Mononuclear cell (primary cell): ENCODE data around the gene CCDC86. TPM values are rescaled to one million over a fixed set of nuclear protein-coding genes. Genes with fewer than 3 reads are reported as not detected.

Source experiments
- H3K27me3 ChIP-seq: 2 replicates; pipeline ENCODE4 v1.6.0; 2011; ENCODE audit warnings: low read length, control low read depth; ENCODE audit not compliant: insufficient read depth
- H3K4me1 ChIP-seq: 2 replicates; pipeline ENCODE4 v1.5.1; 2011; ENCODE audit warnings: mild to moderate bottlenecking, low read length, control low read depth; ENCODE audit not compliant: insufficient read depth
- H3K4me3 ChIP-seq: 2 replicates; pipeline ENCODE4 v1.5.1; 2011; ENCODE audit warnings: mild to moderate bottlenecking, low read length, moderate library complexity
- H3K9me3 ChIP-seq: 2 replicates; pipeline ENCODE4 v1.5.1; 2011; ENCODE audit warnings: low read depth, mild to moderate bottlenecking, control low read depth, low read length
- total RNA-seq: library from RNA; depleted of rRNA; stranded (reverse); fragments of >200 nt; gene quantifications from one replicate; pipeline ENCODE4 v1.2.3, GENCODE V29; 2012

Gene CCDC86
- total RNA-seq, 1 donor = 3.8 TPM

GRCh38 chr11:60844045-60844869 lies 2.3 kb downstream of the CCDC86 start:
- no peaks in the 10 kb centered on the region for H3K9me3 ChIP-seq
- peaks cover 38% of the 10 kb centered on the region for H3K4me1 ChIP-seq
- no peaks in the 10 kb centered on the region for H3K27me3 ChIP-seq
- no peak overlapping the region for H3K4me3 ChIP-seq

DNA sequence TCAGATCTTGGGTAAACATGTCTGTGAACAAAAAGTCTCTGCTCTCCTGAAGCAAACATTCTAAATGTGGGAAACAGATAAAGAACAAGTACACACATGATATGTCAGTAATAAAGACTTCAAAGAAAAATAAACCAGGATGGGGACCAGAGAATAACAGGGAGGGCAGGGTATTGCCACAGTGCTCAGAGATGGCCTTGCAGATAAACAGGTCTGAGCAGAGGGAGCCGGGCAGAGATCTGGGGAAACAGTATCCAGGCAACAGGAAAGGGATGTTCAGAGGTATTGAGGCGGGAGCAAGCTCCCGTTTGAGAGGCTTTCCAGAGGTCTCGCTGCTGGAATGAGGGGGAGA lies 2.9 kb downstream of the CCDC86 start:
- H3K4me3 ChIP-seq = no peak overlapping the region

DNA sequence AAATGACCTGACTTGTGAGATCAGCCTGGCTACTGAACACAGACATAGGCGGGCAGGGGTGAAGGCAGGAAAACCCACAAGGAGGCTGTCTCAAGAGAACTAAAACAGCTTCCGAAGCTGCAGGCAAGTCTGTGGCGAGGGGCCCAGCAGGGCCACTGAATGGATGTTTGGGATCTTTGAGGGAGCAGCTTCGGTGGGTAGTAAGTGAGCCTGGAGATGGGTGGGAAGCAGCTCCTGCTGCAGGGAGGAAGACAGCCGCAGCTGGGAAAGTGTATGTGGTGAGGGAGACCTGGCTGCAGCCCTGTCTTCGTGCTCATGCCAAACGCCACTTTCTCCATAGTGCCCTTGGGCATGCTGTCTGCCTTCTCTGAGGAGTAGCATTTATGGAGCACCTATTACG lies 3.4 kb downstream of the CCDC86 start:
- no peaks in the 10 kb centered on the region for H3K27me3 ChIP-seq
- H3K4me1 ChIP-seq = peaks cover 38% of the 10 kb centered on the region
- H3K9me3 ChIP-seq = no peaks in the 10 kb centered on the region
- H3K4me3 ChIP-seq = no peak overlapping the region

More for the DNA sequence above, 2.9 kb downstream of the CCDC86 start:
- Histone ChIP-seq H3K9me3 (no peaks in the 10 kb centered on the region), H3K4me1 (peaks cover 38% of the 10 kb centered on the region), H3K27me3 (no peaks in the 10 kb centered on the region)

DNA sequence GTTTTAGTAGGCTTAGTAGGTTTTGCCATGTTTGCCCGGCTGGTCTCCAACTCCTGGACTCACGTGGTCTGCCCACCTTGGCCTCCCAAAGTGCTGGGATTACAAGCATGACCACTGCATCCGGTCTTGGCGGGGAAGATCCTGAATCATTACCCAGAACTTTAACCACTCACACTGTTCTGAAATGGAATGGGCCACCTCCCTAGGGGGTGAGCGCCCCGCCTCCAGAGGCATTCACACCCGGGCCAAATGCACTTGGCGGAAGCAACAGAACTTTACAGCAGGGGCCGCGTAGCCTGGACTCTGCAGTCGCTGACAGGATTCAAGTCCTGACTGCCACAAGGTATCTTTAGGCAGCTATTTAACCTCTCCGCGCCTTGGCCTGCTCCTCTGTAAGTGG lies 5.4 kb downstream of the CCDC86 start:
- Histone ChIP-seq H3K4me3 (no peak overlapping the region), H3K27me3 (no peaks in the 10 kb centered on the region), H3K9me3 (no peaks in the 10 kb centered on the region), H3K4me1 (peaks cover 29% of the 10 kb centered on the region)

GRCh38 chr11:60847896-60848295 lies 6.0 kb downstream of the CCDC86 start:
- H3K4me3 ChIP-seq = no peak overlapping the region
- no peaks in the 10 kb centered on the region for H3K27me3 ChIP-seq
- H3K9me3 ChIP-seq = no peaks in the 10 kb centered on the region
- H3K4me1 ChIP-seq = peaks cover 23% of the 10 kb centered on the region

- H3K4me3 ChIP-seq = no peak overlapping the region
- no peaks in the 10 kb centered on the region for H3K27me3 ChIP-seq
- H3K4me1 ChIP-seq = peaks cover 15% of the 10 kb centered on the region
- H3K9me3 ChIP-seq = no peaks in the 10 kb centered on the region
Measured at GRCh38 chr11:60848714-60849151, 6.8 kb downstream of the CCDC86 start.

DNA sequence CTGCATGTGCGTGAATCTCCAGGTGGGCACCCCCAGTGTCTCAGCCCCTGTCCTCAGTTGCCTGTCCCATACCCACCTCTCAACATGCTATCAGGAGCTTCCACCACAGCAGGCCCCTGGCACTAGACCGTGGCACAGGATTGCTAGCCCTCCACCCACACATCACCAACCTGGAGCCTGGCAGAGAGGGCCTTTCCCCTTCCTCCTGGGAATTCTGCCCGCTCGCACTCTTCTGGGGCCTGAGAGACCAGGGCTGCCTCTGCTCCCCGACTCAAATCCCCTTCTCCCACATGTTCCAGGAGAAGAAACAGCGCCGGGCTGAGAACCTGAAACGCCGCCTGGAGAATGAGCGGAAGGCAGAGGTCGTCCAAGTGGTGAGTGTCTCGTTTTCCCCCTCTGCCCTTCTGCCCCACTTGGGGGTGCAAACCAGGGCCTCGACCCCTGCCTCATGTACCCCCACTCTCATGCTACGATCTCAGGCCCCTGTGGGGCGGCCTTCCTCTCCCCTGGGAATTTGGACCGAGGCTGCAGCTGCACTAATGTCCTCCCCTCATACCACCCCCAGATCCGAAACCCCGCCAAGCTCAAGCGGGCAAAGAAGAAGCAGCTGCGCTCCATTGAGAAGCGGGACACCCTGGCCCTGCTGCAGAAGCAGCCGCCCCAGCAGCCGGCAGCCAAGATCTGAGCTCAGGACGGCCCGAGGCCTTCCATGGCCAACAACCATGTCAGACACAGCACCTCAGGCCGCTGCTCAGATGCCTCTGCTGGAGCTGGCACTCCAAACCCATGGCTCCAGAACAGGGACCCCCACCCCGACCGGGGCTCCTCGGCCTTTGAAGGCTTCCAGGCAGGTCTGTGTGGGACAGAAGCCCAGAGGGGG lies 8.0 kb downstream of the CCDC86 start:
- H3K9me3 ChIP-seq = no peaks in the 10 kb centered on the region
- peaks cover 3% of the 10 kb centered on the region for H3K4me1 ChIP-seq
- no peaks in the 10 kb centered on the region for H3K27me3 ChIP-seq
- no peak overlapping the region for H3K4me3 ChIP-seq

- no peaks in the 10 kb centered on the region for H3K4me1 ChIP-seq
- no peaks in the 10 kb centered on the region for H3K27me3 ChIP-seq
- H3K4me3 ChIP-seq = no peak overlapping the region
- no peaks in the 10 kb centered on the region for H3K9me3 ChIP-seq
Measured at GRCh38 chr11:60851327-60852104, 9.6 kb downstream of the CCDC86 start.

GRCh38 chr11:60852117-60852981 lies 10.4 kb downstream of the CCDC86 start:
- Histone ChIP-seq H3K4me1 (no peaks in the 10 kb centered on the region), H3K4me3 (no peak overlapping the region), H3K27me3 (no peaks in the 10 kb centered on the region), H3K9me3 (no peaks in the 10 kb centered on the region)

- Histone ChIP-seq H3K4me1 (peaks cover 8% of the 10 kb centered on the region), H3K4me3 (no peak overlapping the region), H3K27me3 (no peaks in the 10 kb centered on the region), H3K9me3 (no peaks in the 10 kb centered on the region)
Measured at GRCh38 chr11:60852982-60853950, 11.4 kb downstream of the CCDC86 start.

GRCh38 chr11:60854140-60854846 lies 12.4 kb downstream of the CCDC86 start:
- Histone ChIP-seq H3K4me1 (peaks cover 19% of the 10 kb centered on the region), H3K27me3 (no peaks in the 10 kb centered on the region), H3K9me3 (no peaks in the 10 kb centered on the region), H3K4me3 (peak overlapping the region; percentile 24)

- Histone ChIP-seq H3K4me1 (peaks cover 20% of the 10 kb centered on the region), H3K9me3 (no peaks in the 10 kb centered on the region), H3K27me3 (no peaks in the 10 kb centered on the region), H3K4me3 (peak overlapping the region; percentile 24)
Measured at GRCh38 chr11:60854847-60855725, 13.2 kb downstream of the CCDC86 start.
